GM21576 (cell line): ENCODE data around the gene PITX2.
A peak's percentile ranks its signal among the peaks of the same experiment; 100 is the strongest.

Experiments
- ATAC-seq: cut with Tn5 transposase; IDR thresholded peaks from one replicate; pipeline ENCODE4 v1.9.1; 2021; ENCODE audit warnings: mild to moderate bottlenecking, moderate library complexity; ENCODE audit not compliant: unreplicated experiment

PITX2 gene

GRCh38 chr4:110622841-110623717, at the start of gene PITX2:
Gene PITX2 (minus strand): TSS chr4:110623077. CDS start chr4:110622460, 617 bp downstream.
- peak; percentile 92 for ATAC-seq

GRCh38 chr4:110671679-110672078, 48.8 kb upstream of the PITX2 start:
- no peak for ATAC-seq

GRCh38 chr4:110669663-110670062, 46.8 kb upstream of the PITX2 start:
- ATAC-seq, result no peak

GRCh38 chr4:110668463-110669235, 45.8 kb upstream of the PITX2 start:
- no peak for ATAC-seq

GRCh38 chr4:110667670-110668069, 44.8 kb upstream of the PITX2 start:
- no peak for ATAC-seq

- no peak for ATAC-seq
Observed at GRCh38 chr4:110666030-110666429, 43.2 kb upstream of the PITX2 start.

- no peak for ATAC-seq
Observed at GRCh38 chr4:110663738-110664444, 41.0 kb upstream of the PITX2 start.

- no peak for ATAC-seq
Observed at GRCh38 chr4:110663206-110663605, 40.3 kb upstream of the PITX2 start.

- no peak for ATAC-seq
Observed at GRCh38 chr4:110660755-110661154, 37.9 kb upstream of the PITX2 start.

- no peak for ATAC-seq
Observed at GRCh38 chr4:110654254-110654635, 31.4 kb upstream of the PITX2 start.

- no peak for ATAC-seq
Observed at GRCh38 chr4:110653321-110654253, 30.7 kb upstream of the PITX2 start.

- ATAC-seq, result no peak
Observed at GRCh38 chr4:110644008-110644407, 21.1 kb upstream of the PITX2 start.

- ATAC-seq, result no peak
Observed at GRCh38 chr4:110643096-110643495, 20.2 kb upstream of the PITX2 start.

GRCh38 chr4:110641218-110641617, 18.3 kb upstream of the PITX2 start:
- no peak for ATAC-seq

GRCh38 chr4:110640576-110640975, 17.7 kb upstream of the PITX2 start:
- ATAC-seq, result no peak

- no peak for ATAC-seq
Observed at GRCh38 chr4:110639207-110640090, 16.6 kb upstream of the PITX2 start.

GRCh38 chr4:110638089-110638746, 15.3 kb upstream of the PITX2 start:
- no peak for ATAC-seq

- no peak for ATAC-seq
Observed at GRCh38 chr4:110637408-110638088, 14.7 kb upstream of the PITX2 start.
